NCI-H1105 (cell line): ENCODE results near the gene PES1.
"Not testable (repeated sequence)": the region's sequence is repeated elsewhere in the genome, so short reads cannot be mapped to it uniquely, and the experiment has no call there.

ENCODE experiments used
- DNase-seq: peaks from one replicate; lab custom pipeline; 2025; lab: John Stamatoyannopoulos, UW

Gene PES1

DNA sequence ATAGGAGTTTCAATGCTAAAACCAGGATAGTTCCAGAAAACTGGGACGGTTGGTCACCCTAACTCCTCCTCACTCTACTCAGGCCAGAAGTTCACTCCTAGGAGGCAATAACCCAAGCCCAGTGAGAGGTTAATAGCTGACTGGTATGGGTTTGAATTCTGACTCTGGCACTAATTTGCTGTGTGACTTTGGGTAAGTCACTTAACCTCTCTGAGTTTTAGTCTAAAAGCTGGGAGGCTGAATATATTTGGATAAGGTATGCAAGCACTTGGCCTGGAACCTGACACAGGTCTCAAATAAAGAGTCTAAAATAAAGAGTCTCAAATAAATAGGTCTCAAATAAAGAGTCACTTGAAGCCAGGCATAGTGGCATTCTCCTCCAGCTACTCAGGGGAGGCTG lies 39.0 kb downstream of the PES1 start:
- no peak for DNase-seq

DNA sequence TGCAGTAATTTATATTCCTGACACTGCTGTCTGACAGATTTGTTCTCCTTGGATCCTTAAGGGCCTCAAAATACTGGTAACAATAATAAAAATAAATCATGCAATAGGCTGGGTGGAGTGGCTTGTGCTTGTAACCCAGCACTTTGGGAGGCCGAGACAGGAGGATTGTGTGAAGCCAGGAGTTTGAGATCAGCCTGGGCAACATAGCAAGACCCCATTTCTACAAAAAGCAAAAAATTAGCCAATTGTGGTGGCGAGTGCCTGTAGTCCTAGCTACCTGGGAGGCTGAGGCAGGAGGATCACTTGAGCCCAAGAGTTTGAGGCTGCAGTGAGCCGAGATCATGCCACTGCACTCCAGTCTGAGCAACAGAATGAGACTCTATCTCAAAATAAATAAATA lies 39.9 kb downstream of the PES1 start:
- DNase-seq = not testable (repeated sequence)

DNA sequence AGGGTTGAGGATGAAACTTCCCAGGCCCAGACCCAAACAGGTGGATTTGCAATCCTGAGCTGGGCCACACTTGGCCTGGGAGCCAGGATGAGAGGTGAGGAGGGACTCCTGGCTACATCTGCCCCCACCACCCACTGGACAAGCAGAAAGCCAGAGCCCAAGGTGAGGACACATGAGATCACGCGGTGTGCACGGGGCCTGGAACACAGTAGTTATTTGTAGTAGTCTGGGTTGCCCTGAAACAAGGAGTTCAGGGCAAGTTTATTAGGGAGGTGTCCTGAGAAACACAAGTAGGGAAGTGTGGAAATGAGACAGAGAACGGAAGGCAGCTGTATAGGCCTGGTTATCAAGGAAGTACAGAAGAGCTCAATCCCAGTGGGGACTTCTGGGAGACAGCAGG lies 44.5 kb downstream of the PES1 start:
- DNase-seq = no peak

DNA sequence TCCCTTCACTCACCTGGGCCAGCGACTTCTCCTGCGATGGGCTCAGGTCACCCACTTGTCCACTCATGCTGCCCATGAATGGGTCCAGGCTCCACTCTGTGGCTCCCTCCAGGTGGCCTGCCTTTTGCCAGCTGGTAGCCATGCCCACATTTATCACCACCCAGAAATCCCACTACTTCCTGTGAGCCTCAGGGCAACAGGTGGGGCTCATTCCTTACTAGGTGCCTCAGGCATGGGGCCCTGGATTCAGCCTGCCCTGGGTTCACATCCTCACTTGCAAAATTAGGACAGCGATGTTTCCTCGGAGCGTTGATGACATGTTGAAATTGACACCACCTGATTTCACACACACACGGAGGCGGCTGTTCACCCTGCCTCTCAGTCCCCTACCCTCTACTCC lies 45.1 kb downstream of the PES1 start, which contains the start of gene SEC14L6:
TSS of gene SEC14L6 (minus strand) at position 126 of the 400 bp plus-strand sequence. CDS start at position 67, 59 bp downstream.
- DNase-seq = no peak

DNA sequence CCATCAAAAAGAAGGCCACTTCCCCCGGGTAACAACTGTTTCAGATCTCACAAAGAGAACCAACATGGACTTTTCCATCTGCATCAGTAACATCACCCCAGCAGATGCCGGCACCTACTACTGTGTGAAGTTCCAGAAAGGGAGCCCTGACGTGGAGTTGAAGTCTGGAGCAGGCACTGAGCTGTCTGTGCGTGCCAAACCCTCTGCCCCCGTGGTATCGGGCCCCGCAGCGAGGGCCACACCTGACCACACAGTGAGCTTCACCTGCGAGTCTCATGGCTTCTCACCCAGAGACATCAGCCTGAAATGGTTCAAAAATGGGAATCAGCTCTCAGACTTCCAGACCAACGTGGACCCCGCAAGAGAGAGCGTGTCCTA lies 48.9 kb downstream of the PES1 start:
- no peak for DNase-seq

DNA sequence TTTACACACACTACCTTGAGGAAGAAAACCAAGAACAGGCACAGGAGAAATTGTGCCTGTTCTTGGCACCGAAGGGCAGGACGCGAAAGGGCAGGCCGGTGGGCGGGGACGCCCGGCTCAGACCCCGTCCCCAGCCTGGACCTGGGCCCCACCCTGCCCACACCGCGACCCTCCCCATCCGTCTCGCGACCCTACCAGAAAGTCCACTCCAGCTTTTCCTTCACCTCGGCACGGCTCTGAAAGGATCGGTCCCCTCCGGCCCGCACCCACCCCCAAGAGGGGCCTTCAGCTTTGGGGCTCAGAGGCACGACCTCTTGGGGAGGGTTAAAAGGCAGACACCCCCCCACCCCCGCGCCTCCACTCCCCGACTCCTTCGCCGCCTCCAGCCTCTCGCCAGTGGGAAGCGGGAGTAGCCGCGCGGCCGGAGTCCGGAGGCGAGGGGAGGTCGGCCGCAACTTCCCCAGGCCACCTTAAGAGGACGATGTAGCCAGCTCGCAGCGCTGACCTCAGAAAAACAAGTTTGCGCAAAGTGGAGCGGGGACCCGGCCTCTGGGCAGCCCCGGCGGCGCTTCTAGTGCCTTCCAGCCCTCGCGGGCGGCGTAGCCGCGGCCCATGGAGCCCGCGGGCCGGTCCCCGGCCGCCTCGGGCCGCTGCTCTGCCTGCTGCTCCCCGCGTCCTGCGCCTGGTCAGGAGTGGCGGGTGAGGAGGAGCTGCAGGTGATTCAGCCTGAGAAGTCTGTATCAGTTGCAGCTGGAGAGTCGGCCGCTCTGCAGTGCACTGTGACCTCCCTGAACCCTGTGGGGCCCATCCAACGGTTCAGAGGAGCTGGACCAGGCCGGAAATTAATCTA lies 49.5 kb downstream of the PES1 start:
- no peak for DNase-seq

DNA sequence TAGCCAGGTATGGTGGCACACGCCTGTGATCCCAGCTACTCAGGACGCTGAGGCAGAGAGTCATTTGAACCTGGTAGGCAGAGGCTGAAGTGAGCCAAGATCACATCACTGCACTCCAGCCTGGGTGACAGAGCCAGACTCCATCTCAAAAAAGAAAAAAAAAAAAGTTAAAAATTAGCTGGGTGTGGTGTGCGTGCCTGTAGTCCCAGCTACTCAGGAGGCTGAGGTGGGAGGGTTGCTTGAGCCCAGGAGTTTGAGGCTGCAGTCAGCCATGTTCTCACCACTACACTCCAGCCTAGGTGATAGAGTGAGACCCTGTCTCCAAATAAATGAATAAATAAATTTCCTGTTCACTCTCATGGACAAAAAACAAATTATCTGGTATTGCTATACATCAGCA lies 50.2 kb downstream of the PES1 start:
- DNase-seq = not testable (repeated sequence)

DNA sequence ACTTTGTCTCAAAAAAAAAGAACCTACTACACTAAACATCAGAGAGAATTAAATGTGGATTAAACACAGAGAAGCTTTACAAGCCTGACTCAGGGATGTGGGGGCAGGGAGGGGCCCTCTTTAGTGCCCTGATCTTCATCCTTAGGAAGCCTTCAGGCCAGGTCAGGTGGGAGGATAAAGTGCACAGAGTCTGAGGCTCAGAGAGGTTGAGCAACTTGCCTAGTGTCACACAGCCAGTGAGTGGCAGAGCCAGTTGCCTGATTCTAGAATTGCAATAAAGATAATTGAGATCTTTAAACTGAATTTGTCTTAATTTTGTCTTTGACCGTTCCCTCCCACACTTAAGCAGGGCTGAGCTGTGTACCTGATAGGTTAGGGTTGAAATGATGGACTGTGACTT lies 52.3 kb downstream of the PES1 start:
- no peak for DNase-seq

DNA sequence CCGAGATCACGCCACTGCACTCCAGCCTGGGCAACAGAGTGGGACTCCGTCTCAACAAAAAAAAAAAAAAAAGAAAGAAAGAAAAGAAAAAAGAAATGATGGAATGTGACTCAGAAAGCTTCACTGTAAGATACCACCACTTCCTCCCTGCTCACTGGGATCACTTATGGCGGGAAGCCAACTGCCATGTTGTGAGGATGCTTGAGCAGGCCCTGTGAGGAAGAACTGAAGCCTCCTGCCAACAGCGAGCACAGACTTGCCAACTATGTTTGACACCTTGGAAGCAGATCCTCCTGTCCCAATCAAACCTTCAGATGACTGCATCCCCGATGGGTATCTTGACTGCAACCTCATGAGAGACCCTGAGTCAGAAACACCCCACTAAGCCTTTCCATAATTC lies 53.4 kb downstream of the PES1 start:
- no peak for DNase-seq

DNA sequence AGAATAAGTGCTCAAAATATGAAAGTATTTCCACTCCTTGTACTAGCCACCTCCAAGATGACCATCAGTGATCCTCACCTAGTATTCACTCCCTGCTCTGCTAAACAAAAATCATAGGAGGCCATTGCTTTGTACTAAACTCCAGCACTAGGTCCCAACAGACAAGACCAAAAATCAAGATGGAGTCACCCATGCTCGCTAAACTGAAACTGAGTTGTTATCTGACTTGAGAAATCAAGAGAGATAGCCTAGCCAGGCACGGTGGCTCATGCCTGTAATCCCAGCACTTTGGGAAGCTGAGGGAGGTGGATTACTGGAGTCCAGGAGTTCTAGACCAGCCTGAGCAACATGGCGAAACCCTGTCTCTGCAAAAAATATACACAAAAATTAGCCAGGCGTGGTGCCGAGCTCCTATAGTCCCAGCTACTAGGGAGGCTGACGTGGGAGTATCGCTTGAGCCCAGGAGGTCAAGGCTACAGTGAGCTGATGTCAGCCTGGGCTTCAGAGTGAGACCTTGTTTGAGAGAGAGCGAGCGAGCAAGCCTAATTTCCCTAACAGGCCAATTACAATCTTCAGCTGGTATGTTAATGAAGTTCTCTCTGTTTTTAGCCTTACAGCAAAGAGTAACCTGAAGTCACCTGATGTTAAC lies 54.5 kb downstream of the PES1 start:
- no peak for DNase-seq

DNA sequence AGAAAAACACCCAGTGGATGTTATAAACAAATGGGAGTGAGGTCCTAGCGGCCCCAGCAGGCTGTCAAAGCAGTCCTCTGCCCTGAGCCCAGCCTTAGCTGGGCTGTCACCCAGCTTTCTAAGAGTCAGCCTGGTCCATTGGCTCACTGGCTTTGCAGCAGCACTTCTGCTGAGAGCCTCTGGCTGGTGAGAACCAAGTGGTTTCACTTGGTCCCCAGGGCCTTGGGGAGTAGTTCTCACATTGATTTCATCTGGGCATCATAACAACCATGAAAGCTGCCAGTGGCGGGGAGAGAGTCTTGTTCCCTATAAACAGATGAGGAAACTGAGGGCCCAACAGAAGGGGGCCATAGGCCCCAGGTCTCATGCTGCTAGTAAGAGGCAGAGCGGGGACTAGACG lies 56.5 kb downstream of the PES1 start:
- no peak for DNase-seq

DNA sequence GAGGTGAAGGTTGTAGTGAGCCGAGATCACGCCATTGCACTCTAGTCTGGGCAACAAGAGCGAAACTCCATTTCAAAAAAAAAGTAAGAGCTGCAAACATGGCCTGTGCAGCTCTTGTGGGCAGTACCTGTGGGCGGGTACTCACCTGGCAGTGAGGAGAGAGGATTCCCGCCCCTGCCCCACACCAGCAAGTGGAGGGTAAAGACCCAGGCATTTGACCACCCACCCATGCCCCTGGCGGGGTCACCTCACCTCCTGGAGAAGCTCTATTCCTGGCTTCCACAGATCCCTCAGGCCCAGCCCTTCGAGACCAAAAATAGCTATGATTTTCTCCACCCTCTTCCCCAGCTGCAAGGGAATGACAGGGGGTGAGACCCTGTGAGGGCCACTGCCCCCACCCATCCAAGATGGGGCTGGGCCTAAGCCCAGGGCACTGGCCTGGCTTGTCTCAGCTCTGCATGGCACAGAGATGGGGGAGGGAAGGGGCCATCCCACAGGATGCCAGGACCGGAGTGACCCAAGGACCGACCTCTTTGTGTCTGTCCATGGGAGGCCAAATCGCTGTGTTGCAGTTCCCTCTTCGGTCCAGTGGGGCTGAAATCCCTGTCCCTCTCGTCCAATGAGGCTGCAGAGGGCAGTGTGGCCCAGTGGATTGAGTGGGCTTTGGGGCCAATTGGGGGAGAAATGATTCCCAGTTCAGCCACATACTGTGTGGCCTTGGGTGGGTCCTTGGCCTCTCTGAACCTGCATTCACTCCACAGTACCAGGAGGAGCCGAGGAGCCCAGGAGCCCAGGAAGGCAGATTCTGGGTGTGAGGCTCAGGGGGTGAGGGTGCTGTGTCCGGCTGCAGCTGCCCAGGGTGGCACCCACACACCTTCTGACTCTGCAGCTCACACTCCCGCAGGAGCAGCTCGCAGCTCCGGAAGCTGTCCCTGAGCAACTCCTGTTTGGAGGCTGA lies 59.8 kb downstream of the PES1 start:
- no peak for DNase-seq

DNA sequence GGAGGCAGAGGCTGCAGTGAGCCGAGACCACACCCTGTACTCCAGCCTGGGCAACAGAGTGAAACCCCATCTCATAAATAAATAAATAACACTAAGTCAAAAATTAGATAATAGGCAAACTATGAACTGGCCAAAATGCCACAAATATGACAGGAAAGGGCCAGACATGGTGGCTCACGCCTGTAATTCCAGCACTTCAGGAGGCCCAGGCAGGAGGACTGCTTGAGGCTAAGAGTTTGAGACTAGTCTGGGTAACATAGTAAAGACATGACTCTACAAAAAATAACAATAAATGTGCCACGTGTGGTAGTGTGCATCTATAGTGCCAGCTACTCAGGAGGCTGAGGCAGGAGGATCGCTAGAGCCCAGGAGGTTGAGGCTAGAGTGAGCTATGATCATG lies 65.1 kb downstream of the PES1 start:
- no peak for DNase-seq
